Activated CD8-positive, alpha-beta T cell treated with anti-CD3 and anti-CD28 coated beads for 36 hours (primary cell): ENCODE results near the gene SH3BP4. TPM values are rescaled to one million over a fixed set of nuclear protein-coding genes. Genes with fewer than 3 reads are reported as not detected.

Experiments used
- ATAC-seq: fragments of 200-7000 bp; cut with Tn5 transposase; one replicate; pipeline ENCODE4 v1.10.0; 2021; ENCODE audit warnings: mild to moderate bottlenecking, moderate library complexity
- CTCF ChIA-PET: fragments of 350-600 bp; sonication (Branson Sonifier 250); formaldehyde crosslinking; loops from one replicate; lab custom pipeline; 2021; ENCODE audit warnings: antibody characterized with exemption; lab: Charles Lee
- POLR2A ChIA-PET: fragments of 350-600 bp; sonication (Branson Sonifier 250); formaldehyde crosslinking; loops from one replicate; lab custom pipeline; 2021; ENCODE audit warnings: antibody characterized with exemption; lab: Charles Lee
- DNase-seq: peaks from one replicate; pipeline ENCODE4 v3.0.0-alpha.2; 2020
- H3K27ac Mint-ChIP-seq: one replicate; pipeline ENCODE4 v1.8.0; 2021; ENCODE audit warnings: mild to moderate bottlenecking, mixed read lengths
- H3K27me3 Mint-ChIP-seq: one replicate; pipeline ENCODE4 v1.8.0; 2021; ENCODE audit warnings: mixed read lengths
- H3K36me3 Mint-ChIP-seq: one replicate; pipeline ENCODE4 v1.8.0; 2021; ENCODE audit warnings: low read depth, mixed read lengths
- H3K4me1 Mint-ChIP-seq: one replicate; pipeline ENCODE4 v1.8.0; 2021; ENCODE audit warnings: low read depth, mixed read lengths
- H3K4me3 Mint-ChIP-seq: one replicate; pipeline ENCODE4 v1.8.0; 2021; ENCODE audit warnings: mild to moderate bottlenecking, moderate library complexity, mixed read lengths
- H3K9me3 Mint-ChIP-seq: one replicate; pipeline ENCODE4 v1.8.0; 2021; ENCODE audit warnings: mixed read lengths
- intact Hi-C: fragments of 100-400 bp; cut with micrococcal nuclease; formaldehyde crosslinking; loops from one replicate; pipeline ENCODE4 v1.10.0; 2022
- total RNA-seq, 2 experiments: library from RNA; stranded (reverse); gene quantifications; one replicate each; pipeline ENCODE4 v1.2.3, GENCODE V29; 2021
- TF ChIP-seq, protein P1 (sequence below): fragments of 200-600 bp; IDR thresholded peaks from one replicate; pipeline ENCODE4 v1.8.0; 2022; ENCODE audit warnings: antibody characterized with exemption, mild to moderate bottlenecking

SH3BP4 gene
- total RNA-seq, 2 experiments from 2014 or later: 0.14 to 0.54 TPM

GRCh38 chr2:235068701-235069100 lies 116.9 kb downstream of the SH3BP4 start:
- Mint-ChIP-seq H3K4me3 (no peak overlapping the region), H3K27ac (no peak overlapping the region), H3K27me3 (peaks cover 2% of the 10 kb centered on the region), H3K9me3 (no peaks in the 10 kb centered on the region), H3K4me1 (no peaks in the 10 kb centered on the region), H3K36me3 (no peaks in the 10 kb centered on the region)
- POLR2A ChIA-PET: no interaction called here
- TF ChIP-seq, protein P1, sequence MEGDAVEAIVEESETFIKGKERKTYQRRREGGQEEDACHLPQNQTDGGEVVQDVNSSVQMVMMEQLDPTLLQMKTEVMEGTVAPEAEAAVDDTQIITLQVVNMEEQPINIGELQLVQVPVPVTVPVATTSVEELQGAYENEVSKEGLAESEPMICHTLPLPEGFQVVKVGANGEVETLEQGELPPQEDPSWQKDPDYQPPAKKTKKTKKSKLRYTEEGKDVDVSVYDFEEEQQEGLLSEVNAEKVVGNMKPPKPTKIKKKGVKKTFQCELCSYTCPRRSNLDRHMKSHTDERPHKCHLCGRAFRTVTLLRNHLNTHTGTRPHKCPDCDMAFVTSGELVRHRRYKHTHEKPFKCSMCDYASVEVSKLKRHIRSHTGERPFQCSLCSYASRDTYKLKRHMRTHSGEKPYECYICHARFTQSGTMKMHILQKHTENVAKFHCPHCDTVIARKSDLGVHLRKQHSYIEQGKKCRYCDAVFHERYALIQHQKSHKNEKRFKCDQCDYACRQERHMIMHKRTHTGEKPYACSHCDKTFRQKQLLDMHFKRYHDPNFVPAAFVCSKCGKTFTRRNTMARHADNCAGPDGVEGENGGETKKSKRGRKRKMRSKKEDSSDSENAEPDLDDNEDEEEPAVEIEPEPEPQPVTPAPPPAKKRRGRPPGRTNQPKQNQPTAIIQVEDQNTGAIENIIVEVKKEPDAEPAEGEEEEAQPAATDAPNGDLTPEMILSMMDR: no peak
- intact Hi-C loops: no loop called here
- DNase-seq (no peak), ATAC-seq (no peak)
- CTCF ChIA-PET: no interaction called here

DNA sequence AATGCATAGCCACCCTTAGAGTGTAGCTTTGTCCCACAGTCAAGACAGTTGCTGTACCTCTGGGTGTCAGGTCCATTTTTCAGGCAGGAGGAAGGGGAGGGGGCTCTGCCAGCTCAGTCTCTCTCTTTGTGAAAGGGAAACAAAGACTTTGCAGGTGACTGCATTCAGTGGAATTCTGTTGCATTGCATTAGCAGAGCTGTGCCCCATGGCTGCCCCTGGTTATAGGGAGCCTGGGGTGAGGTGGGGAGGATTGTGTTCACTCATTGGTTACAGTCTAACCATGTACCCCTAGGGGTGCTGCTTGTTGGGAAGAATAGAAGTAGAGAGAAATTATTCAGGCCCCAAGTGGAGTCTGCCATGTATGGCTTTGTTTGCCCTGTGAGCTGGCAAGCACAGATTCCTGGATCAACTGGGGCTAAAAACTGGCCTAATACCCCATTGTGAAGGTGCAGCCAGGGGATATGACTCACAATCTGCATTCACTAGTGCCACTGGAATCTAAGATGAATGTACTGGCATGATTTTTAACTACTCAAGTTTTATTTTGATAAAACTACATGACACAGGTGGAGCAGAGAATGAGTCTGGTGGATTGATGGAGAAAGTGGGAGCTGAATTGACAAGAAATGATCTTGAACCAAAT lies 118.4 kb downstream of the SH3BP4 start:
- Mint-ChIP-seq H3K27me3 (peaks cover 2% of the 10 kb centered on the region), H3K36me3 (no peaks in the 10 kb centered on the region), H3K4me3 (no peak overlapping the region), H3K9me3 (no peaks in the 10 kb centered on the region), H3K27ac (no peak overlapping the region), H3K4me1 (no peaks in the 10 kb centered on the region)
- TF ChIP-seq, protein P1: no peak
- DNase-seq: no peak
- CTCF ChIA-PET: no interaction called here
- POLR2A ChIA-PET: no interaction called here
- ATAC-seq: no peak
- intact Hi-C loops: no loop called here

- H3K27ac Mint-ChIP-seq: no peak overlapping the region
- intact Hi-C loops: no loop called here
- POLR2A ChIA-PET: no interaction called here
- no peaks in the 10 kb centered on the region for H3K9me3 Mint-ChIP-seq
- H3K36me3 Mint-ChIP-seq: no peaks in the 10 kb centered on the region
- TF ChIP-seq, protein P1: no peak
- DNase-seq (no peak), ATAC-seq (no peak)
- no peak overlapping the region for H3K4me3 Mint-ChIP-seq
- CTCF ChIA-PET: interaction anchor here (0.6 to 1.3 kb wide), 2 partner anchors 8 to 86 kb away, joined by 3 read pairs; no protein-coding TSS in a partner anchor
- H3K27me3 Mint-ChIP-seq: no peaks in the 10 kb centered on the region
- H3K4me1 Mint-ChIP-seq: no peaks in the 10 kb centered on the region
Observed at GRCh38 chr2:235073868-235074413, 122.1 kb downstream of the SH3BP4 start.

DNA sequence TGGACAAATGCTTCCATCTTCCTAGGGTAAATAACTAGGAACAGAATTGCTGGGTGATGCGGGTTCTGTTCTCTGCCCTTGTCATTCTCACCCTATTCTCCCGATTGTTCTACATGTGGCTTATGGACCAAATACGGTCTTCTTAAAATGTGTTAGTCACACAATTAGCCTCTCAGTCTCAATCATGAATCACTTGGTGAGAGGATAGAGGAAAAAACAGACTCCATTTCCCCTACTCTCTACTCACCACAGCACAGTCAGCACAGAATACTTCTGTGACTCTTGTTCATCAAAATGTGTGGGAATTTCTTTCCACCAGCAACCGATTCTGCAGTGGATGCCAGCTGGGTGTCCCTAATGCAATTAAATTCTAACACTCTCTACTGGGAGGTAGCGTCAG lies 125.2 kb downstream of the SH3BP4 start:
- H3K27me3 Mint-ChIP-seq: no peaks in the 10 kb centered on the region
- ChIA-PET POLR2A (no interaction called here), CTCF (no interaction called here)
- H3K4me3 Mint-ChIP-seq: no peak overlapping the region
- H3K4me1 Mint-ChIP-seq: no peaks in the 10 kb centered on the region
- ATAC-seq (no peak), DNase-seq (no peak)
- TF ChIP-seq, protein P1: no peak
- H3K36me3 Mint-ChIP-seq: no peaks in the 10 kb centered on the region
- H3K27ac Mint-ChIP-seq: no peak overlapping the region
- H3K9me3 Mint-ChIP-seq: no peaks in the 10 kb centered on the region
- intact Hi-C loops: no loop called here

DNA sequence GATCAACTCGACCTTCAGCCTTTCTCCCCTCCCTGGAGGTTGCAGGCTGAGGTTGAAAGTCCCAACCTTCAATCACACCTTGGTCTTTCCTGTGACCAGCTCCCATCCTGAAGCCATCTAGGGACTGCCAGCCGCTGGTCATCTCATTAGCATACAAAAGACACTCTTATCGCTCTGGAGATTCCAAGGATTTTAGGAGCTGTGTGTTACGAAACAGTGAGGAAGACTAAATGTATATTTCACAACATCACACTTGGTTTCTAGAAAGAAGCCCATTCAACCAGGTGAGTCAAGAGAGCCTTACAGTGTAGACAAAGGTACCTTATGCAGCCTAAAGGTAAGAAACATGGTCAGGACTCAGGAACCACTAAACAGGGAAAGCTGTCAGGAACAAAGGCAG lies 126.4 kb downstream of the SH3BP4 start:
- ChIA-PET CTCF (no interaction called here), POLR2A (no interaction called here)
- H3K4me3 Mint-ChIP-seq: no peak overlapping the region
- TF ChIP-seq, protein P1: no peak
- no peak overlapping the region for H3K27ac Mint-ChIP-seq
- H3K27me3 Mint-ChIP-seq: peaks cover 3% of the 10 kb centered on the region
- no peaks in the 10 kb centered on the region for H3K36me3 Mint-ChIP-seq
- intact Hi-C loops: no loop called here
- ATAC-seq (no peak), DNase-seq (no peak)
- no peaks in the 10 kb centered on the region for H3K4me1 Mint-ChIP-seq
- no peaks in the 10 kb centered on the region for H3K9me3 Mint-ChIP-seq
